Stimulated activated naive CD8-positive, alpha-beta T cell treated with anti-CD3 and anti-CD28 coated beads, Interleukin-15, Interleukin-2, amounts not matched to agents 100 U/mL and 50 U/mL, for 24 hours (primary cell): ENCODE results near the gene GID8.

Source experiments
- ATAC-seq: fragments of 150-1000 bp; cut with Tn5 transposase; one replicate; pipeline ENCODE4 v1.10.0; 2021
- DNase-seq: peaks from one replicate; pipeline ENCODE4 v3.0.0; 2021

The GID8 gene

GRCh38 chr20:62938105-62938888 is at the start of gene GID8:
Gene GID8, plus strand, starts transcription at chr20:62938147. Its CDS starts 3,356 bp downstream, at chr20:62941503.
- peak; percentile 64 for ATAC-seq
- DNase-seq, result peak; percentile 60

GRCh38 chr20:62888406-62888805 is 49.5 kb upstream of the GID8 start:
- ATAC-seq (no peak), DNase-seq (no peak)

GRCh38 chr20:62888910-62889309 is 49.0 kb upstream of the GID8 start:
- DNase-seq, result no peak
- no peak for ATAC-seq

GRCh38 chr20:62889411-62889810 is 48.5 kb upstream of the GID8 start:
- no peak for ATAC-seq
- DNase-seq, result no peak

- DNase-seq (no peak), ATAC-seq (no peak)
These were observed 48.1 kb upstream of the GID8 start for GRCh38 chr20:62889871-62890270.

GRCh38 chr20:62890444-62890843 is 47.5 kb upstream of the GID8 start:
- DNase-seq, result no peak
- ATAC-seq, result no peak

- DNase-seq (no peak), ATAC-seq (no peak)
These were observed 46.8 kb upstream of the GID8 start for GRCh38 chr20:62891111-62891510.

GRCh38 chr20:62892348-62893304 is 45.3 kb upstream of the GID8 start:
- ATAC-seq (peak; percentile 19), DNase-seq (no peak)

GRCh38 chr20:62893700-62894099 is 44.2 kb upstream of the GID8 start:
- no peak for ATAC-seq
- DNase-seq, result no peak

- ATAC-seq (no peak), DNase-seq (no peak)
These were observed 43.7 kb upstream of the GID8 start for GRCh38 chr20:62894261-62894660.

GRCh38 chr20:62895539-62895938 is 42.4 kb upstream of the GID8 start:
- ATAC-seq (no peak), DNase-seq (no peak)

GRCh38 chr20:62896526-62896925 is 41.4 kb upstream of the GID8 start:
- ATAC-seq (no peak), DNase-seq (no peak)

- ATAC-seq, result no peak
These were observed 40.3 kb upstream of the GID8 start for GRCh38 chr20:62897666-62898065.

GRCh38 chr20:62898093-62898964 is 39.6 kb upstream of the GID8 start:
- no peak for ATAC-seq
- no peak for DNase-seq

More at GRCh38 chr20:62897666-62898065, 40.3 kb upstream of the GID8 start:
- DNase-seq, result no peak

GRCh38 chr20:62898970-62899632 is 38.8 kb upstream of the GID8 start:
- no peak for ATAC-seq
- no peak for DNase-seq

GRCh38 chr20:62899633-62900051 is 38.3 kb upstream of the GID8 start:
- ATAC-seq (no peak), DNase-seq (no peak)

- peak; percentile 79 for DNase-seq
- ATAC-seq, result peak; percentile 89
These were observed 37.8 kb upstream of the GID8 start for GRCh38 chr20:62900052-62900691.

- DNase-seq (no peak), ATAC-seq (no peak)
These were observed 37.0 kb upstream of the GID8 start for GRCh38 chr20:62900692-62901584.

- ATAC-seq, result no peak
- no peak for DNase-seq
These were observed 36.1 kb upstream of the GID8 start for GRCh38 chr20:62901891-62902290.
